ENCODE results near the gene STPG2. TPM values are rescaled to one million over a fixed set of nuclear protein-coding genes. Genes with fewer than 3 reads are reported as not detected.

Gene STPG2
- total RNA-seq, 1 donor: under 0.01 TPM

DNA sequence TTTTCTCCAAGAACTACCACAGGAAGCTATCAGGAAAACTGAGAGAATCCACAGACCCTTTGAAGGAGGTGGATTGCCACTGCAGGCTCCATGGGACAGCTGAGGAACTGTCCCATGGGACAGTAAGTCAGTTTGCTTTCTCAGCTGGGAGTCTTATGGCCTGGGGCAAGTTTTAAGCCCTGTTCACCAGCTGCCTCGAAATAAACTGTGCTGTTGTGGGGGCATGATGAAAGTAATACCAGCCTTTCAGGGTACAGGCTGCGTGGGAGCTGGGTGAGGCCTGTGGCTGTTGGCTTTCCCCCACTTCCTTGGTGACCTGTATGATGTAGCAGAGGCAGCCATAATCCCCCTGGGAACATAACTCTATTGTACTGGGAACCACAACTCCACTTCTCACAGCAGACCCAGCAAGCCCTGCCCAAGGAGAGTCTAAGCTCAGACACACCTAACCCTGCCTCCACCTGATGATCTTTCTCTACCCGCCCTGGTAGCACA lies 452.1 kb downstream of the STPG2 start:
- Histone ChIP-seq H3K27me3 (ENCODE audit: insufficient read depth, low read length) (no peaks in the 10 kb centered on the region), H3K9me3 (ENCODE audit: low read depth, low read length) (no peaks in the 10 kb centered on the region), H3K79me2 (ENCODE audit: insufficient read depth, low read length) (no peaks in the 10 kb centered on the region), H3K4me1 (ENCODE audit: insufficient read depth, low read length) (no peaks in the 10 kb centered on the region), H2AFZ (ENCODE audit: low read length) (no peak overlapping the region), H3K27ac (ENCODE audit: low read depth, low read length) (no peak overlapping the region), H3K4me3 (ENCODE audit: insufficient read depth, low read length) (no peak overlapping the region), H3K36me3 (ENCODE audit: insufficient read depth, low read length) (no peaks in the 10 kb centered on the region), H3K4me2 (ENCODE audit: insufficient read depth, low read length) (no peak overlapping the region), H4K20me1 (ENCODE audit: insufficient read depth, low read length) (no peaks in the 10 kb centered on the region)
- TF ChIP-seq, protein P1, sequence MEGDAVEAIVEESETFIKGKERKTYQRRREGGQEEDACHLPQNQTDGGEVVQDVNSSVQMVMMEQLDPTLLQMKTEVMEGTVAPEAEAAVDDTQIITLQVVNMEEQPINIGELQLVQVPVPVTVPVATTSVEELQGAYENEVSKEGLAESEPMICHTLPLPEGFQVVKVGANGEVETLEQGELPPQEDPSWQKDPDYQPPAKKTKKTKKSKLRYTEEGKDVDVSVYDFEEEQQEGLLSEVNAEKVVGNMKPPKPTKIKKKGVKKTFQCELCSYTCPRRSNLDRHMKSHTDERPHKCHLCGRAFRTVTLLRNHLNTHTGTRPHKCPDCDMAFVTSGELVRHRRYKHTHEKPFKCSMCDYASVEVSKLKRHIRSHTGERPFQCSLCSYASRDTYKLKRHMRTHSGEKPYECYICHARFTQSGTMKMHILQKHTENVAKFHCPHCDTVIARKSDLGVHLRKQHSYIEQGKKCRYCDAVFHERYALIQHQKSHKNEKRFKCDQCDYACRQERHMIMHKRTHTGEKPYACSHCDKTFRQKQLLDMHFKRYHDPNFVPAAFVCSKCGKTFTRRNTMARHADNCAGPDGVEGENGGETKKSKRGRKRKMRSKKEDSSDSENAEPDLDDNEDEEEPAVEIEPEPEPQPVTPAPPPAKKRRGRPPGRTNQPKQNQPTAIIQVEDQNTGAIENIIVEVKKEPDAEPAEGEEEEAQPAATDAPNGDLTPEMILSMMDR (IDR thresholded peaks at IDR 0.05; ENCODE audit: extremely low read depth, low read depth, low read length): no peak
- DNase-seq (ENCODE audit: insufficient read length, low spot score, missing footprints): no peak

DNA sequence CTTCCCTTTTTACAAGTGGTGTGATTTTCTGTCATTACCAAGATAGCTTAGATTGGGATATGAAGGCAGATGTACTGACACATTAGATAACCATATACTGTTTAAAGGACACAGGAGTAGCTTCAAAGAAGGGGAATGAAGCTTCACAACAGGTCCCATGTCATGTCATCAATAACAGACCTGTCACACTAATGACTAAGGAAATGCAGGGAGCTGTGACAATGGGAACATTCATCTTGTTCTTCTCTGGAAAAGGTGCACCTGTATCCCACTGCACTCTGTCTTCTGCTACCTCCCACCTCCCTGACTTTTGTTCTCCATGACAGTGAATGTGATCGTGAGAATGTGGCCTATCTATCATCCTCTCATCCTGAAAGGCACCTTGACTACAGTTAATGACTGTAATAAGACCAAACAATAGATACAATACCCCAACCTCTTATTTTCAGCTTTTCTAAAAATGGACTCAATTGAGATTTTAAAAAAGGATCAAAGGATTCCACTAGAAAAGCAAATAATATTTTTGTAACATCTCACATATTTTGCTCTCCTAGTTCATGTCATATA lies 472.5 kb downstream of the STPG2 start:
- H3K9me3 ChIP-seq (ENCODE audit: low read depth, low read length): no peaks in the 10 kb centered on the region
- H3K36me3 ChIP-seq (ENCODE audit: insufficient read depth, low read length): no peaks in the 10 kb centered on the region
- no peaks in the 10 kb centered on the region for H3K27me3 ChIP-seq (ENCODE audit: insufficient read depth, low read length)
- no peaks in the 10 kb centered on the region for H3K4me1 ChIP-seq (ENCODE audit: insufficient read depth, low read length)
- no peaks in the 10 kb centered on the region for H4K20me1 ChIP-seq (ENCODE audit: insufficient read depth, low read length)
- H3K27ac ChIP-seq (ENCODE audit: low read depth, low read length): no peak overlapping the region
- H2AFZ ChIP-seq (ENCODE audit: low read length): no peak overlapping the region
- no peak overlapping the region for H3K4me3 ChIP-seq (ENCODE audit: insufficient read depth, low read length)
- no peak for DNase-seq (ENCODE audit: insufficient read length, low spot score, missing footprints)
- TF ChIP-seq, protein P1 (IDR thresholded peaks at IDR 0.05; ENCODE audit: extremely low read depth, low read depth, low read length): no peak
- H3K4me2 ChIP-seq (ENCODE audit: insufficient read depth, low read length): no peak overlapping the region
- H3K79me2 ChIP-seq (ENCODE audit: insufficient read depth, low read length): no peaks in the 10 kb centered on the region

DNA sequence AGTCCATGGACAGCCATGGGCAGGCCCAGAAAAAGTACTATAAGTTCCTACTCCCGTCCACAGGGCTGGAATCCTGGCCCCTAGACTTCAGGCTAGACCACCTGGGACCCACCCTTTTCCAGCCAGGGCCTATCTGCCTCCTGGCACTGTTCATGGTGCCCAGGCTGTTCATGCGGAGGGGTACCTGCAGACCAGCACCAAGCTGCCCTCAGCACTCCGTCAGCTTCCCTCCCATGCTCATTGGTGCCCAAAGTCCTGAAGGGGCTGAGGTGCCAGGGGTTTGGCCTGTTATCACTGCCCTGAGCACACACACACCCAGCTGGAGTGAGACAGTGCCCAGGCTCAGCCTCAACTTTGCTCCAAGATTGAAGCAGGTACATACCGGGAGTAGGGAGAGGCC lies 477.7 kb downstream of the STPG2 start:
- TF ChIP-seq, protein P1 (IDR thresholded peaks at IDR 0.05; ENCODE audit: extremely low read depth, low read depth, low read length): no peak
- Histone ChIP-seq H3K4me1 (ENCODE audit: insufficient read depth, low read length) (no peaks in the 10 kb centered on the region), H3K4me2 (ENCODE audit: insufficient read depth, low read length) (no peak overlapping the region), H3K9me3 (ENCODE audit: low read depth, low read length) (no peaks in the 10 kb centered on the region), H3K36me3 (ENCODE audit: insufficient read depth, low read length) (no peaks in the 10 kb centered on the region), H3K27ac (ENCODE audit: low read depth, low read length) (no peak overlapping the region), H2AFZ (ENCODE audit: low read length) (no peak overlapping the region), H3K4me3 (ENCODE audit: insufficient read depth, low read length) (no peak overlapping the region), H3K27me3 (ENCODE audit: insufficient read depth, low read length) (no peaks in the 10 kb centered on the region), H3K79me2 (ENCODE audit: insufficient read depth, low read length) (no peaks in the 10 kb centered on the region), H4K20me1 (ENCODE audit: insufficient read depth, low read length) (no peaks in the 10 kb centered on the region)
- no peak for DNase-seq (ENCODE audit: insufficient read length, low spot score, missing footprints)

DNA sequence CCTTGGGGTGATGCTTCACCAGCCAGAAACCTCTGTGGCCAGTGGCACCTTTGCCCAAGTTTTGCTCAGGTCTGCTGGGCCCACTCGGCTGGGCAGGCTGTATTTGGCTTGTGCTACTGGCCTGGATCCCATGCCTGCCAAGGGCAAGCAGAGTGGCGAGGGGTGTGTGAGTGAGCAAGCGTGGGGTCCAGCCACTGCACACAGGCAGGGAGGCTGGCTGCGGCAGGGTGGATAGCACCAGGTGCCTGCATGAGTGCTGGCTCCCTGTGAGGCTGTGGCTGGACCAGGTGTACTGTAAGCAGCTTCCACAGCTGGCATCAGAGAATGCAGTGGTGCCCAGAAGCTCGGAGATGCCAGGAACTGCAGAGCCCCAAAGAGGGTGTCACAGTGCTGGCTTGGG lies 478.5 kb downstream of the STPG2 start:
- Histone ChIP-seq H3K9me3 (ENCODE audit: low read depth, low read length) (no peaks in the 10 kb centered on the region), H3K4me2 (ENCODE audit: insufficient read depth, low read length) (no peak overlapping the region), H3K79me2 (ENCODE audit: insufficient read depth, low read length) (no peaks in the 10 kb centered on the region), H3K36me3 (ENCODE audit: insufficient read depth, low read length) (no peaks in the 10 kb centered on the region), H2AFZ (ENCODE audit: low read length) (no peak overlapping the region), H3K27me3 (ENCODE audit: insufficient read depth, low read length) (no peaks in the 10 kb centered on the region), H3K4me1 (ENCODE audit: insufficient read depth, low read length) (no peaks in the 10 kb centered on the region), H3K27ac (ENCODE audit: low read depth, low read length) (no peak overlapping the region), H4K20me1 (ENCODE audit: insufficient read depth, low read length) (no peaks in the 10 kb centered on the region), H3K4me3 (ENCODE audit: insufficient read depth, low read length) (no peak overlapping the region)
- no peak for DNase-seq (ENCODE audit: insufficient read length, low spot score, missing footprints)
- TF ChIP-seq, protein P1 (IDR thresholded peaks at IDR 0.05; ENCODE audit: extremely low read depth, low read depth, low read length): no peak

Data from osteoblast (primary cell).